C4-2B (cell line): ENCODE results near the gene CCDC144A.

Source experiments
- CTCF ChIP-seq: fragments of 450-650 bp; conservative IDR thresholded peaks from 2 replicates; pipeline ENCODE4 v1.5.1; 2017; ENCODE audit warnings: mild to moderate bottlenecking
- ZFX ChIP-seq: fragments of 450-650 bp; IDR thresholded peaks from 2 replicates; pipeline ENCODE4 v1.6.1; 2017

- TF ChIP-seq CTCF (no peak), ZFX (no peak)
Measured at GRCh38 chr17:16820161-16820877, 130.3 kb downstream of the CCDC144A start.
